Right lobe of liver (tissue), 6 donors: ENCODE data around the gene GRID1. TPM values are rescaled to one million over a fixed set of nuclear protein-coding genes. Genes with fewer than 3 reads are reported as not detected.

Experiments used
- ATAC-seq, 4 donors: fragments of 200-7000 bp; cut with Tn5 transposase; one replicate each; pipeline ENCODE4 v1.9.1; 2020; ENCODE audit warnings: mild to moderate bottlenecking in 4 of 4, moderate library complexity in 4 of 4
- DNase-seq, 3 donors: peaks; one replicate each; pipeline ENCODE4 v3.0.0-alpha.2; 2020
- H3K27ac ChIP-seq, 3 donors: fragments of 200-600 bp; one replicate each; pipeline ENCODE4 v1.8.0; 2022
- H3K27me3 ChIP-seq, 2 donors: fragments of 200-600 bp; one replicate each; pipeline ENCODE4 v1.8.0; 2022
- H3K36me3 ChIP-seq, 4 donors: fragments of 200-600 bp; sonication (generic) in 1 of 4; one replicate each; pipeline versions ENCODE4 v1.5.1 to v1.8.0; 2017 to 2022; ENCODE audit warnings: control low read depth in 1 of 4
- H3K4me1 ChIP-seq, 4 donors: fragments of 200-600 bp; sonication (generic) in 1 of 4; one replicate each; pipeline versions ENCODE4 v1.5.1 to v1.8.0; 2017 to 2022; ENCODE audit warnings: control low read depth in 1 of 4
- H3K4me3 ChIP-seq, 3 donors: fragments of 200-600 bp; one replicate each; pipeline ENCODE4 v1.8.0; 2022
- H3K9me3 ChIP-seq, 4 donors: fragments of 200-600 bp; sonication (generic) in 1 of 4; one replicate each; pipeline versions ENCODE4 v1.5.1 to v1.8.0; 2017 to 2022; ENCODE audit warnings: control low read depth in 1 of 4
- POLR2A ChIP-seq: fragments of 450-650 bp; IDR thresholded peaks from one replicate; pipeline ENCODE4 v1.6.1; 2017; ENCODE audit warnings: antibody characterized with exemption, mild to moderate bottlenecking
- WGBS: methylation state at CpG from one replicate; pipeline ENCODE4 v1.1.6; 2018; ENCODE audit warnings: low coverage, low lambda C conversion rate; ENCODE audit not compliant: insufficient coverage; ENCODE audit errors: missing lambda C conversion rate; 5-methylcytosine and 5-hydroxymethylcytosine counted together
- intact Hi-C, 2 donors: fragments of 100-400 bp; cut with DNase I; formaldehyde crosslinking; loops; one replicate each; pipeline versions ENCODE4 v1.11.2 to v1.14.1; 2022
- total RNA-seq, 6 experiments: library from RNA; depleted of rRNA in 2 of 6; stranded (reverse); fragments of >200 nt in 2 of 6; fragmentation: NEBNext Ultra II Directional in 3 of 6; extraction: Animal tissue kit (Norgen Biotek cat#: 25700) in 3 of 6; gene quantifications; one replicate each; pipeline versions ENCODE4 v1.1.0 to v1.2.4, GENCODE V29; 2016 to 2023
- TF ChIP-seq, protein P1 (sequence below), 4 donors: fragments of 200-600 bp in 3 of 4; fragments of 450-650 bp in 1 of 4; IDR thresholded peaks; one replicate each; pipeline versions ENCODE4 v1.5.1 to v1.8.0; 2016 to 2022; ENCODE audit warnings: antibody characterized with exemption in 4 of 4, mild to moderate bottlenecking in 2 of 4
- donor health status: DM: no; HTN: yes; CAD: no.
- donor health status: DM: no; HTN: no; CAD: no.
- donor health status: DM: no; HTN: no; CAD: no.
- donor health status: DM: no; HTN: yes; CAD: no.
- donor health status: DM: no; HTN: yes; CAD: no.

Gene GRID1
- total RNA-seq, 6 experiments from 2014 or later: 0.05 to 1.9 (median 0.81) TPM

DNA sequence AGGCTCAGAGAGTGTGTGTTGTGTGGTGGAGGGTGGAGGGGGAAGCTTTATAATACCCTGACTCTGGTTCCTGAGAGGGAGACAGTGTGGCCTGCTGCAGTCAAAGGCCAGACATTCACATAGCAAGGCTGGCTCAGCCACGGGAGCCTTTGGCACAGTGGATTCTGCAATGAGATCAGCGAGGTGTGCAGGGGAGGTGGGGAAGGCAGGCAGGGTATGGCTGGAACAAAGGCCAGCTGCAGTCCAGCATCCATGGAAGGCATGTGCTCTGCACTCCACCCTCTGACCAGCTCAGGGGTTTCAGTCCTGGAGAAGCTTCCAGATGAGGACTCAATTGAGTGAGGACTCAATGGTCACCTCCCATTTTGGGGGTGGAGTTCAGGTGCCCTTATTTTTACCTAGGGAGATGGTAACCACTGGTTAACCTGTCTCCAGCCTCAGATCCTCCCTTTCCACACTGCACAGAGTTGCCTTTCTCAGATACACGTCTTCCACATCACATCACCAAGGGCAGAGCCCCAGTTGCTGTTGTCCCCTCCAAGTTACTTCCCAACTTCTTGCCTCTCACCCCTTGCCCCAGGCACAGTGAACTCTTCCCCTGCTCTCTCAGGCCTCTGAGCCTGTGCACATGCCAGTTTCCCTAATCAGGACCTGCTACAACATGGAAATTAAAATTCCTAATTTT lies 504.9 kb downstream of the GRID1 start:
- no peak overlapping the region for H3K27ac ChIP-seq
- intact Hi-C loops: no loop called here
- DNase-seq: no peak
- H3K9me3 ChIP-seq: no peaks in the 10 kb centered on the region
- H3K4me3 ChIP-seq: no peak overlapping the region
- no peak for ATAC-seq
- H3K4me1 ChIP-seq: peaks cover 0 to 5% (median 0%) of the 10 kb centered on the region in 4 donors
- 70% methylated on average over 1 of the region's 3 CpGs for WGBS
- TF ChIP-seq POLR2A: no peak
- TF ChIP-seq, protein P1, sequence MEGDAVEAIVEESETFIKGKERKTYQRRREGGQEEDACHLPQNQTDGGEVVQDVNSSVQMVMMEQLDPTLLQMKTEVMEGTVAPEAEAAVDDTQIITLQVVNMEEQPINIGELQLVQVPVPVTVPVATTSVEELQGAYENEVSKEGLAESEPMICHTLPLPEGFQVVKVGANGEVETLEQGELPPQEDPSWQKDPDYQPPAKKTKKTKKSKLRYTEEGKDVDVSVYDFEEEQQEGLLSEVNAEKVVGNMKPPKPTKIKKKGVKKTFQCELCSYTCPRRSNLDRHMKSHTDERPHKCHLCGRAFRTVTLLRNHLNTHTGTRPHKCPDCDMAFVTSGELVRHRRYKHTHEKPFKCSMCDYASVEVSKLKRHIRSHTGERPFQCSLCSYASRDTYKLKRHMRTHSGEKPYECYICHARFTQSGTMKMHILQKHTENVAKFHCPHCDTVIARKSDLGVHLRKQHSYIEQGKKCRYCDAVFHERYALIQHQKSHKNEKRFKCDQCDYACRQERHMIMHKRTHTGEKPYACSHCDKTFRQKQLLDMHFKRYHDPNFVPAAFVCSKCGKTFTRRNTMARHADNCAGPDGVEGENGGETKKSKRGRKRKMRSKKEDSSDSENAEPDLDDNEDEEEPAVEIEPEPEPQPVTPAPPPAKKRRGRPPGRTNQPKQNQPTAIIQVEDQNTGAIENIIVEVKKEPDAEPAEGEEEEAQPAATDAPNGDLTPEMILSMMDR (IDR thresholded peaks at IDR 0.05): no peak
- no peaks in the 10 kb centered on the region for H3K27me3 ChIP-seq
- H3K36me3 ChIP-seq: no peaks in the 10 kb centered on the region

DNA sequence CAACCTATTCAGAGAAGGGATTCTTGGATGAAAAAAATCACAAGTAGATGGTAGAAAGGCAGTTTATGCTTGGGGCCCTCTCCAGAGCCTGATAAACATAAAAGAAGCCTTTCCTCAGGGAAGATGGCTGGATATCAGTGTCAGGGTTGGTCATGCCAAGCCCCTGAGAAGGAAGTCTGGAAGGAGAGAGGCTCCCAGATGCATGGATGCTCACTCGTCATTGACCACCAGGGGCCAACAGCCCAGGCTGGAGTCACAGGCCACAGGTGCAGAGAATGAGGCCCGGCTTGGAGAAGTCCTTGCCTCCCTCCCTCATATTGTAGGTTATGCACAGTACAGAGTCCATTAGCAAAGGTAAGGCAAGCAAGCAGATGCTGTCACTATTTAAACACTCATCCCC lies 506.7 kb downstream of the GRID1 start:
- Histone ChIP-seq H3K27ac (no peak overlapping the region), H3K36me3 (no peaks in the 10 kb centered on the region), H3K27me3 (no peaks in the 10 kb centered on the region), H3K4me3 (no peak overlapping the region), H3K9me3 (no peaks in the 10 kb centered on the region), H3K4me1 (peaks cover 0 to 5% (median 0%) of the 10 kb centered on the region in 4 donors)
- TF ChIP-seq POLR2A: no peak
- TF ChIP-seq, protein P1 (IDR thresholded peaks at IDR 0.05): no peak
- intact Hi-C loops: no loop called here
- DNase-seq: no peak
- 60% methylated on average over 1 of the region's 2 CpGs for WGBS
- ATAC-seq: no peak

DNA sequence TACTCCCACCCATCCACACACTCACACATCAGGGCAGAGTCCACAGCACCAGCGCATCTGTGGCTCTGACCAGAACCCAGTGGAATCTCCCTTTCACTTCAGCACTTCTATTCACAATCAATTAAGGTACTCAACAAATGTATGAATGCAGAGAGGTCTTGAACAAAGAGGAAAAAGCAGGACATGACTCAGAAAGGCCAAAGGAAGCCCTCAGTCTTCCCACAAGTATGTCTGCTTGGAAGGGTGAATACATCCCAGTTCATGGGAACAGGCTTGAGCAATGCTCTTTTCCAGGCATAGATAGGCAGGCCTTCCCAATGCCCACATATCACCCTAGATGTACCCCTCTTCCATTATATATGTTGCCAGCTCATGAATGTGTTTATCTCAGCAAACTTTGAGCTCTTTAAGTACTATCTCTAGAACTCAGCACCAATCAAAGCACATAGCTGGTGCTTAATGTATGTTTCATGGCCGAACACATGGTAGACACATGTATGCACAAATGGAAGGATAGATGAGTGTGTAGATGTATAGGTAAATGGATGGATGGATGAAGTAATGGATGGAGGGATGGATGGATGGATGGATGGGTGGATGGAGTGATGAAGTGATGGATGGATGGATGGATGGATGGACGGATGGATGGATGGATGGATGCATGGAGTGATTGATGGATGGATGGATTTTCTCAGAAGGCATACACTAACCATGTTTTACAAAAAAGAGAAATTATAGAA lies 507.6 kb downstream of the GRID1 start:
- Histone ChIP-seq H3K9me3 (no peaks in the 10 kb centered on the region), H3K27me3 (no peaks in the 10 kb centered on the region), H3K4me3 (no peak overlapping the region), H3K27ac (no peak overlapping the region), H3K36me3 (no peaks in the 10 kb centered on the region), H3K4me1 (peaks cover 0 to 5% (median 0%) of the 10 kb centered on the region in 4 donors)
- intact Hi-C loops: no loop called here
- no peak for ATAC-seq
- TF ChIP-seq POLR2A: no peak
- TF ChIP-seq, protein P1 (IDR thresholded peaks at IDR 0.05): no peak
- WGBS: 83% methylated on average over 3 of the region's 3 CpGs
- DNase-seq: no peak

DNA sequence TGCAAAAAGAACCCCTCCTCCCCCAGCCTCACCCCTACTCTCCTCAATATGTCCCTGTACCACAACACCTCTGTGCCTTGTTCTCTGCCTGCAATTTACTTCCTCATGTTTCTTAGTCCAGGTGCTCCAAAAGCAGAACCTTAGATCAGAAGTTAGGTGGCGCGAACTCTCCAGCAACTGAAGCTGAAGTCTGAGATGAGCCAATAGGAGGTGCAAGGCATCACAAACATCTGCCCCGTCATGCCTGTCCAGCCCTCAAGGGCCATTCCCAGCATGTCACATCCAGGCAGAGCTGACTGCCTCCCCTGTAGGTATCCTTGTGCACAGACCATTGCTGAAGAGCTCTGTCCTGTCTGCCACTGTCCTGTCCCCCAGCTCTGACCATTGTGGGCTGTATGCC lies 508.8 kb downstream of the GRID1 start:
- TF ChIP-seq POLR2A: no peak
- TF ChIP-seq, protein P1 (IDR thresholded peaks at IDR 0.05): no peak
- DNase-seq: no peak
- H3K27me3 ChIP-seq: no peaks in the 10 kb centered on the region
- intact Hi-C loops: no loop called here
- ATAC-seq: no peak
- no peak overlapping the region for H3K27ac ChIP-seq
- H3K4me3 ChIP-seq: no peak overlapping the region
- WGBS: no CpG with 5 or more reads among the region's 3 CpGs
- H3K36me3 ChIP-seq: no peaks in the 10 kb centered on the region
- H3K4me1 ChIP-seq: no peaks in the 10 kb centered on the region
- no peaks in the 10 kb centered on the region for H3K9me3 ChIP-seq
